GM12891 (cell line): ENCODE data around the gene DDX10.

Experiments
- DNase-seq: peaks from one replicate; pipeline ENCODE4 v3.0.0; 2011; ENCODE audit warnings: low spot score; ENCODE audit not compliant: insufficient read length
- FAIRE-seq: peaks from 2 replicates; lab custom pipeline; 2011; peaks lifted over from hg19 to GRCh38; lab: Jason Lieb, UNC
- PAX5 ChIP-seq: IDR thresholded peaks from 2 replicates; pipeline ENCODE4 v1.6.1; 2011; ENCODE audit warnings: low read length, moderate library complexity, mild to moderate bottlenecking; ENCODE audit not compliant: insufficient read depth, severe bottlenecking
- POLR2A ChIP-seq: IDR thresholded peaks from 2 replicates; pipeline ENCODE4 v1.6.1; 2011; ENCODE audit warnings: low read depth, low read length, control low read depth
- POLR2AphosphoS5 ChIP-seq: IDR thresholded peaks from 2 replicates; pipeline ENCODE4 v1.6.1; 2011; ENCODE audit warnings: low read depth, low read length, control low read depth
- POU2F2 ChIP-seq: IDR thresholded peaks from 2 replicates; pipeline ENCODE4 v1.6.1; 2011; ENCODE audit warnings: low read depth, mild to moderate bottlenecking, control low read depth, low read length, moderate library complexity
- SPI1 ChIP-seq: IDR thresholded peaks from 2 replicates; pipeline ENCODE4 v1.6.1; 2011; ENCODE audit warnings: low read depth, low read length, control low read depth
- TAF1 ChIP-seq: IDR thresholded peaks from 2 replicates; pipeline ENCODE4 v1.6.1; 2011; ENCODE audit warnings: low read depth, low read length, control low read depth

DDX10 gene

DNA sequence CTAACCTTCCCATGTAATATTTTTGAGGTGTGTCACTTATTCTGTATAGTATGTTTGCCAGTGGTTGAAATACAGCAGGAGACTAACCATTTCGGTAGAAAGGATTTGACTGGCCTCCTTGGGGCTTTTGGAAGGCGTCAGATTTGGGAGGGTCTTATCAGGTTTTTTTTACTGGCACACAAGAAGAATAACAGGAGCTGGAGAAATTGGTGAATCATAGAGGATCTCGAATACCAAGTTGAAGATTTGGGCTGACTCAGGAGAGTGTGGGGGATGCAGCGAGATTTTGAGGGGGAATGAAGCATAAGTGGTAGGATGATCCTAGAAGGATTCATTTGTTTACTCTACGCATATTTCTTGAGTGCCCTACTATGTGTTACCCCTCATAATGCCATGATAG is 200.5 kb downstream of the DDX10 start:
- DNase-seq (no peak), FAIRE-seq (no peak)
- TF ChIP-seq SPI1 (no peak), POLR2A (no peak), POLR2AphosphoS5 (no peak), POU2F2 (no peak), PAX5 (no peak), TAF1 (no peak)

- TF ChIP-seq POLR2A: no peak
- TF ChIP-seq PAX5: no peak
- no peak for TF ChIP-seq POU2F2
- no peak for TF ChIP-seq TAF1
- TF ChIP-seq SPI1: no peak
- no peak for TF ChIP-seq POLR2AphosphoS5
- DNase-seq (no peak), FAIRE-seq (no peak)
Measured at GRCh38 chr11:108866781-108867180, 201.9 kb downstream of the DDX10 start.

DNA sequence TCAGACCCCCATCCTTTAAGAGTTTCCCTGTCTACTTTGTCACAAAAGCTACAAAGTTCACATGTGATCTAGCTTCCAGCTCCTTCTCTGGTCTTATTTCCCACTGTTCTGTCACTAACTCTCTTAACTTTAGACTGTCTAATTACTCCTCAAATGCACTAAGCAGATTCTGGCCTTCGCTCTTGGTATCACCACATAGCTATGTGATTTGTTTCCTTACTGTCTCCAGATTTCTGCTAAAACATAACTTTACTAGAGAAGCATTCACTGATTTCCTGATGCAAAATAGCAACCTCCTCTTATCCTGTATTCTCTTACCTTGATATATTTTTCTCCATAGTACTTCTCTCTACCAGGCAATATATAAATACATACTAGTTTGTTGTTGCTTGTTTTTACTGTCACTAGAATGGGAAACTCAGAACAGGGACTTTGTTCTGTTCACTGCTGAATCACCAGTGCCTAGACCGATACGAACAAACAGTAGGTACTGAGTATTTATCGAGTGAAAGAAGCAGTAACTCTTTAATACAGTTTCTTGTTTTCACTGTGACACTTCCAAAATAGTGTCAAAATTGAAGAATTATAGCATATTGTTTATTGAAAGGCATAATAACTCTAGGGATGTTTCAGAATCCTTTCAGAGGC is 205.6 kb downstream of the DDX10 start:
- TF ChIP-seq POLR2AphosphoS5: no peak
- TF ChIP-seq POU2F2: no peak
- no peak for TF ChIP-seq TAF1
- TF ChIP-seq PAX5: no peak
- no peak for TF ChIP-seq SPI1
- TF ChIP-seq POLR2A: no peak
- DNase-seq: no peak
- FAIRE-seq: no peak

DNA sequence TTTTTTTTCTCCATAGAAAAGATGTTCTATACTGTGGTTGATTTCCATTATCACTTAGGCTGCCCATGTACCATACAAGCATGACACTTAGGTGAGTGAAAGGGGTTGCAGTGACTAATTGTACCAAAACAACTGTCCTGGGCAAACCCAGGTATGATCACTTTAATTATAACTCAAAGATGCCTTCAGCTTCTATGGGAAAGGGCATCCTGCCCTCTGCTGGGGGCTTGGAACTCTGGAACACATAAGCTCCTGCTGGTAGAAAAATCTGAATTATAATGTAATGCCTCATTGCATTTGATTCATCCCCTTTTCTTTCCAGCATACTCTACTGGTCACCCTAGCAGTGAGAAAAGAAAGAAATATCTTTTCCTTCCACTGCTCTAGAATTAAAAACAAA is 206.3 kb downstream of the DDX10 start:
- TF ChIP-seq PAX5 (no peak), TAF1 (no peak), POLR2AphosphoS5 (no peak), POLR2A (no peak), POU2F2 (no peak), SPI1 (no peak)
- FAIRE-seq: no peak
- DNase-seq: no peak

DNA sequence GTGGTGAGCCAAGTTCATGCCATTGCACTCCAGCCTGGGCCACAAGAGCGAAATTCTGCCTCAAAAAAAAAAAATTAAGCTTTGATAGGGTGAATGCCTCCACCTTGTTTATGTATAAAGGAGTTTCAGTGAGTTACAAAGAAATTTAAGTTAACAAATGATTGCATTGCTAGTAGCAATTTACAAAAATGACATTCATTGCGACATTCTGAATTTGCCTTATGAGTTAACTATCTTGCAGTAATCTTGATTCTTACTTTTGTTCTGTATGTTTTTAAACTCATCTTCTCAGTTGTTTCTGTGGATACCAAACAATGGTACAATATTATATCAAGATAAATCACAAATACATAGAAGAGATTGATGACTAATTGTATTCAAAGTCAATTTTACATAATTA is 207.0 kb downstream of the DDX10 start:
- DNase-seq (no peak), FAIRE-seq (no peak)
- TF ChIP-seq POLR2AphosphoS5 (no peak), TAF1 (no peak), PAX5 (no peak), POLR2A (no peak), POU2F2 (no peak), SPI1 (no peak)

GRCh38 chr11:108872781-108873291 is 208.0 kb downstream of the DDX10 start:
- no peak for TF ChIP-seq POU2F2
- no peak for TF ChIP-seq TAF1
- no peak for TF ChIP-seq POLR2A
- no peak for TF ChIP-seq PAX5
- TF ChIP-seq POLR2AphosphoS5: no peak
- no peak for TF ChIP-seq SPI1
- no peak for FAIRE-seq

GRCh38 chr11:108873310-108873709 is 208.4 kb downstream of the DDX10 start:
- TF ChIP-seq POU2F2 (no peak), POLR2A (no peak), TAF1 (no peak), POLR2AphosphoS5 (no peak), PAX5 (no peak), SPI1 (no peak)
- DNase-seq (no peak), FAIRE-seq (no peak)

More at GRCh38 chr11:108872781-108873291, 208.0 kb downstream of the DDX10 start:
- no peak for DNase-seq

GRCh38 chr11:108873941-108874340 is 209.1 kb downstream of the DDX10 start:
- DNase-seq (no peak), FAIRE-seq (peak; percentile 38)
- TF ChIP-seq POU2F2: no peak

GRCh38 chr11:108875134-108875533 is 210.3 kb downstream of the DDX10 start:
- TF ChIP-seq POLR2AphosphoS5 (no peak), POLR2A (no peak), POU2F2 (no peak), SPI1 (no peak), PAX5 (no peak), TAF1 (no peak)
- DNase-seq (no peak), FAIRE-seq (no peak)
